IMR-90 (cell line): ENCODE measurements around the gene XKR3. TPM values are rescaled to one million over a fixed set of nuclear protein-coding genes. Genes with fewer than 3 reads are reported as not detected.

ENCODE experiments used
- ATAC-seq: fragments of 200-7000 bp; cut with Tn5 transposase; 2 replicates; pipeline ENCODE4 v1.9.1; 2020; ENCODE audit warnings: low read depth, mild to moderate bottlenecking, moderate library complexity
- BruUV-seq: library from RNA; stranded (reverse); fragments of 400-500 nt; replicated peaks from 2 replicates; lab custom pipeline; 2021; lab: Mats Ljungman, UMichigan
- CTCF ChIA-PET: fragments of 300-600 bp; formaldehyde crosslinking; extraction: SDS; loops from one replicate; lab custom pipeline; 2021; ENCODE audit warnings: antibody characterized with exemption; lab: Yijun Ruan, JAX
- POLR2A ChIA-PET: fragments of 300-600 bp; sonication (Branson Sonifier 250); formaldehyde crosslinking; loops from one replicate; lab custom pipeline; 2022; ENCODE audit warnings: antibody characterized with exemption; ENCODE audit not compliant: unreplicated experiment; lab: Charles Lee
- DNase-seq: peaks from one replicate; pipeline ENCODE4 v3.0.0; 2013
- H2AFZ ChIP-seq: replicated peaks from 2 replicates; pipeline ENCODE3; 2013; ENCODE audit warnings: low read length, mild to moderate bottlenecking; ENCODE audit not compliant: poor library complexity
- H2AK5ac ChIP-seq: 2 replicates; pipeline ENCODE4 v1.6.1; 2013; ENCODE audit warnings: low read depth, low read length, inconsistent platforms
- H2AK9ac ChIP-seq: replicated peaks from 2 replicates; pipeline ENCODE3; 2013; ENCODE audit warnings: mild to moderate bottlenecking, low read depth, low read length, moderate library complexity; ENCODE audit not compliant: poor library complexity
- H2BK120ac ChIP-seq: 2 replicates; pipeline ENCODE4 v1.6.1; 2013; ENCODE audit warnings: low read depth, low read length, inconsistent platforms
- H2BK15ac ChIP-seq: 3 replicates; pipeline ENCODE4 v1.6.1; 2013; ENCODE audit warnings: low read depth, low read length, inconsistent platforms
- H2BK20ac ChIP-seq: 2 replicates; pipeline ENCODE4 v1.6.1; 2013; ENCODE audit warnings: low read depth, mild to moderate bottlenecking, inconsistent platforms, low read length, moderate library complexity
- H2BK5ac ChIP-seq: 2 replicates; pipeline ENCODE4 v1.6.1; 2013; ENCODE audit warnings: mild to moderate bottlenecking, low read depth, low read length, inconsistent platforms; ENCODE audit not compliant: poor library complexity, severe bottlenecking
- H3K14ac ChIP-seq: replicated peaks from 2 replicates; pipeline ENCODE4 v1.6.1; 2013; ENCODE audit warnings: low read depth, low read length, inconsistent platforms
- H3K18ac ChIP-seq: 2 replicates; pipeline ENCODE4 v1.6.1; 2013; ENCODE audit warnings: low read depth, low read length, control low read depth
- H3K23ac ChIP-seq: 2 replicates; pipeline ENCODE4 v1.6.1; 2013; ENCODE audit warnings: low read depth, low read length, inconsistent platforms
- H3K27ac ChIP-seq: 2 replicates; pipeline ENCODE4 v1.5.1; 2013; ENCODE audit warnings: mild to moderate bottlenecking, control low read depth, low read length; ENCODE audit not compliant: insufficient read depth
- H3K27me3 ChIP-seq: 2 replicates; pipeline ENCODE4 v1.6.1; 2013; ENCODE audit warnings: low read length; ENCODE audit not compliant: control insufficient read depth, insufficient read depth
- H3K36me3 ChIP-seq: 2 replicates; pipeline ENCODE4 v1.6.1; 2013; ENCODE audit warnings: low read length, mixed read lengths; ENCODE audit not compliant: control insufficient read depth, insufficient read depth
- H3K4ac ChIP-seq: 2 replicates; pipeline ENCODE4 v1.6.1; 2013; ENCODE audit warnings: low read depth, low read length, inconsistent platforms
- H3K4me1 ChIP-seq: 2 replicates; pipeline ENCODE4 v1.6.1; 2013; ENCODE audit warnings: low read length, mixed read lengths; ENCODE audit not compliant: control insufficient read depth, insufficient read depth
- H3K4me2 ChIP-seq: 2 replicates; pipeline ENCODE4 v1.6.1; 2013; ENCODE audit warnings: low read depth, mild to moderate bottlenecking, control low read depth, low read length, moderate library complexity
- H3K4me3 ChIP-seq: 2 replicates; pipeline ENCODE4 v1.5.1; 2013; ENCODE audit warnings: low read depth, mild to moderate bottlenecking, control low read depth, low read length, moderate library complexity; ENCODE audit not compliant: insufficient read depth
- H3K56ac ChIP-seq: 2 replicates; pipeline ENCODE4 v1.6.1; 2013; ENCODE audit warnings: low read length, inconsistent platforms; ENCODE audit not compliant: insufficient read depth; ENCODE audit errors: extremely low read depth
- H3K79me1 ChIP-seq, 2 experiments: 2 replicates each; pipeline ENCODE4 v1.6.1; 2013; ENCODE audit warnings: low read length in 2 of 2, inconsistent platforms in 1 of 2, low read depth in 1 of 2
- H3K9ac ChIP-seq: 2 replicates; pipeline ENCODE4 v1.6.1; 2013; ENCODE audit warnings: low read depth, low read length, control low read depth
- H3K9me1 ChIP-seq: 2 replicates; pipeline ENCODE4 v1.6.1; 2013; ENCODE audit warnings: low read length, inconsistent platforms; ENCODE audit not compliant: insufficient read depth
- H3K9me3 ChIP-seq: 2 replicates; pipeline ENCODE4 v1.6.1; 2013; ENCODE audit warnings: low read length; ENCODE audit not compliant: control insufficient read depth, insufficient read depth
- H4K20me1 ChIP-seq: 2 replicates; pipeline ENCODE4 v1.6.1; 2013; ENCODE audit warnings: low read length, inconsistent platforms; ENCODE audit not compliant: insufficient read depth
- H4K5ac ChIP-seq: 2 replicates; pipeline ENCODE4 v1.6.1; 2013; ENCODE audit warnings: mild to moderate bottlenecking, low read depth, low read length, control low read depth
- H4K8ac ChIP-seq, 2 experiments: 2 replicates each; pipeline ENCODE4 v1.6.1; 2013; ENCODE audit warnings: low read depth in 2 of 2, low read length in 2 of 2, control low read depth in 1 of 2, inconsistent platforms in 1 of 2
- H4K91ac ChIP-seq: 2 replicates; pipeline ENCODE4 v1.6.1; 2013; ENCODE audit warnings: low read depth, low read length, inconsistent platforms; ENCODE audit not compliant: insufficient read depth
- MAZ ChIP-seq: IDR thresholded peaks from 2 replicates; pipeline ENCODE4 v1.6.1; 2012; ENCODE audit warnings: low read depth, mild to moderate bottlenecking, low read length, improper control_type of control experiment, moderate library complexity, borderline replicate concordance
- WGBS, 2 experiments: methylation state at CpG; one replicate each; pipeline versions ENCODE4 v1.1.5 to v1.1.7; 2013; ENCODE audit warnings: missing lambda C conversion rate in 2 of 2; ENCODE audit not compliant: insufficient read length in 1 of 2; ENCODE audit errors: extremely low coverage in 2 of 2; 5-methylcytosine and 5-hydroxymethylcytosine counted together
- dilution Hi-C: fragments of 300-500 bp; cut with HindIII; formaldehyde crosslinking; loops from one replicate; pipeline ENCODE4 v1.14.3; 2018; ENCODE audit warnings: low sequenced_read_pairs; ENCODE audit not compliant: unreplicated experiment
- in situ Hi-C: fragments of 300-500 bp; cut with MboI; formaldehyde crosslinking; loops from 3 replicates; pipeline ENCODE4 v1.14.3; 2019; ENCODE audit warnings: low sequenced_read_pairs, inconsistent platforms, mixed read lengths
- intact Hi-C: fragments of 100-400 bp; cut with micrococcal nuclease; formaldehyde crosslinking; loops from 2 replicates; pipeline ENCODE4 v1.10.0; 2022
- polyA plus RNA-seq, 3 experiments: library from polyadenylated mRNA; depleted of rRNA; stranded (reverse); fragments of >200 nt; gene quantifications; 2 replicates each; pipeline ENCODE4 v1.2.3, GENCODE V29; 2012; ENCODE audit warnings: low replicate concordance in 1 of 3
- total RNA-seq: library from RNA; depleted of rRNA; stranded (reverse); fragments of >200 nt; gene quantifications from 2 replicates; pipeline ENCODE4 v1.2.3, GENCODE V29; 2012

The XKR3 gene
- total and polyA plus RNA-seq, 2 of the 4 experiments (the other 2 are of a cell fraction): not detected

DNA sequence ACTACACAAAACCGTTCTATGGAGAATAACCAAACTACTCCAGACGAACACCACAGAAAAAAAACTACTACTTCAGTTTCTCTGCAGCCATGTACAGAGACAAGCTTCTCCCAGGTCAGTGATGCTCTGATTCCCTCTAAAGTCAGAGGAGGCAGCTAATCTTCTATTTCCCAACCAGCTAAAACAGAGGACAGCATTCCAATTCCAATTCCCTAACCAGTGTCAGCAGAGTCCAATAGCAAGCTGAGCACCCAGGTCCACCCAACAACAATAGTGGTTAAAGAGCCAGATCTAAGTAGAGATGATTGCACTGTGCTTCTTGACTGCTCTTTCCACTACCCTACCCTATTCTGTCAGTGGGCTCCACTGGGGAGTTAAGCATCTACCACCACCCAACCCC, 6.7 kb downstream of the XKR3 start:
- H2BK15ac ChIP-seq: no peak overlapping the region
- H3K9me3 ChIP-seq: peaks cover 6% of the 10 kb centered on the region
- H3K36me3 ChIP-seq: no peaks in the 10 kb centered on the region
- no peak overlapping the region for H2AFZ ChIP-seq
- WGBS, 2 experiments: 20% methylated on average over 1 of the region's 2 CpGs; no CpG with 5 or more reads in 1 of the 2 experiments
- H3K9ac ChIP-seq: no peak overlapping the region
- no peaks in the 10 kb centered on the region for H4K20me1 ChIP-seq
- no peak for TF ChIP-seq MAZ
- no peak overlapping the region for H2BK20ac ChIP-seq
- H3K27ac ChIP-seq: no peak overlapping the region
- ATAC-seq: no peak
- no TSS peak for BruUV-seq
- no peaks in the 10 kb centered on the region for H3K79me1 ChIP-seq
- no peak overlapping the region for H3K14ac ChIP-seq
- dilution Hi-C loops: no loop called here
- CTCF ChIA-PET: no interaction called here
- no peak overlapping the region for H2BK120ac ChIP-seq
- no peak overlapping the region for H3K4me3 ChIP-seq
- no peak overlapping the region for H2BK5ac ChIP-seq
- H3K18ac ChIP-seq: no peak overlapping the region
- intact Hi-C loops: no loop called here
- in situ Hi-C loops: no loop called here
- H4K8ac ChIP-seq: no peak overlapping the region
- no peak overlapping the region for H3K4ac ChIP-seq
- H2AK5ac ChIP-seq: no peak overlapping the region
- H3K56ac ChIP-seq: no peak overlapping the region
- H4K5ac ChIP-seq: no peak overlapping the region
- H3K9me1 ChIP-seq: no peaks in the 10 kb centered on the region
- POLR2A ChIA-PET: no interaction called here
- no peak for DNase-seq
- no peak overlapping the region for H3K23ac ChIP-seq
- H3K4me1 ChIP-seq: no peaks in the 10 kb centered on the region
- H2AK9ac ChIP-seq: no peak overlapping the region
- no peaks in the 10 kb centered on the region for H3K27me3 ChIP-seq
- H3K4me2 ChIP-seq: no peak overlapping the region
- no peak overlapping the region for H4K91ac ChIP-seq
